HG02642 (cell line): ENCODE measurements around the gene TTC1.
"Not testable (repeated sequence)": the region's sequence is repeated elsewhere in the genome, so short reads cannot be mapped to it uniquely, and the experiment has no call there.

Source experiments
- ATAC-seq: cut with Tn5 transposase; IDR thresholded peaks from one replicate; pipeline ENCODE4 v1.9.1; 2021; ENCODE audit warnings: mild to moderate bottlenecking; ENCODE audit not compliant: unreplicated experiment, poor library complexity

The TTC1 gene

GRCh38 chr5:160036884-160037283, 27.9 kb downstream of the TTC1 start:
- ATAC-seq: no peak

- ATAC-seq: no peak
Observed at GRCh38 chr5:160039810-160040470, 31.0 kb downstream of the TTC1 start.

GRCh38 chr5:160040471-160040835, 31.5 kb downstream of the TTC1 start:
- ATAC-seq: no peak

DNA sequence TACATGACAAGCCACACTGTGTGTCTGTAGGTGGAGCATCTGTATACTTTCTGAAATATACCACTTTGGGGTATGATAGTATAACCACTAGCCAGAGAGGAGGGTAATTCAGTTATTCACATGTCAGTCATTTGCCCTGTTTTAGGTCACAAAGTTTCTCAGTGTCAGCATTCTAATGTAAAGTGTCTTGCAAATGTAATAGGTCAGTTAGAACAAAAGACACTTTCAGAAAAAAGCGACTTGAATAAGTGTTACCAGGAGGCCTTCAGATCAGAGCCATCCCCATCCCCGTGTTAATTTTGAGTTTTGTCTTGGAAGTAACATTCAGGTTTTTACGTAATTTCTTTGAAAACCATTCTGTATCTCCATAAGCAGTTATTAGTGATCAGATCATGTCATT, 33.7 kb downstream of the TTC1 start:
- ATAC-seq: no peak

DNA sequence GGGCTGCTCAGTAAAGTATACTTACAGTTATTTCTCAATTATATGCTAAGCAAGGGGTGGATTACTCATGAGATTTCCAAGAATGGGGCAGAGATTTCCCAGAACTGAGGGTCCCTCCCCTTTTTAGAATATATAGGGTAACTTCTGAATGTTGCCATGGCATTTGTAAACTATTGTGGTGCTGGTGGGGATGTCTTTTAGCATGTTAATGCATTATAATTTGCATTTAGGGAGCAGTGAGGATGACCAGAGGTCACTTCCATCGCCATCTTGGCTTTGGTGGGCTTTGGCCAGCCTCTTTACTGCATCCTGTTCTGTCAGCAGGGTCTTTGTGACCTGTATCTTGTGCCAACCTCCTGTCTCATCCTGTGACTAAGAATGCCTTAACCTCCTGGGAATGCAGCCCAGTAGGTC, 35.5 kb downstream of the TTC1 start:
- no peak for ATAC-seq

DNA sequence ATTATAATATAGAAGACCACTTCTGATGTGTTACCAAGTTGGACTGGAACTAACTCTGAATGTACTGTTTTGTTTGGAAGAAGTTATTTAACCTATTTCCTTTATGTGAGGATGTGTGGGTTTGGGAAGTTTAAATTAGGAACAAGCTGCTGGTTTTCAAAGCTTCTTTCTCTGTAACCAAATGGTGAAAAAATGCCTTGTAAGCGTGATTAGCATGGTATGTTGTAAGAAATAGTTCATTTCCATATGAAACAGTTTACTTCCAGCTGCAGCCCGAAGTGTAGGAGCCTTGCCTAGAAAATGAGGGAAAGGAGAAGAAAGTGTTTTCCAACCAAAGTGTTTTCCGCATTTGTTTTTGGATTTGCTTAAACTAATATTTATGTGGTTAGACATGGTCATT, 36.0 kb downstream of the TTC1 start:
- no peak for ATAC-seq

GRCh38 chr5:160047423-160047822, 38.5 kb downstream of the TTC1 start:
- ATAC-seq: no peak

GRCh38 chr5:160048131-160048530, 39.2 kb downstream of the TTC1 start:
- ATAC-seq: no peak

DNA sequence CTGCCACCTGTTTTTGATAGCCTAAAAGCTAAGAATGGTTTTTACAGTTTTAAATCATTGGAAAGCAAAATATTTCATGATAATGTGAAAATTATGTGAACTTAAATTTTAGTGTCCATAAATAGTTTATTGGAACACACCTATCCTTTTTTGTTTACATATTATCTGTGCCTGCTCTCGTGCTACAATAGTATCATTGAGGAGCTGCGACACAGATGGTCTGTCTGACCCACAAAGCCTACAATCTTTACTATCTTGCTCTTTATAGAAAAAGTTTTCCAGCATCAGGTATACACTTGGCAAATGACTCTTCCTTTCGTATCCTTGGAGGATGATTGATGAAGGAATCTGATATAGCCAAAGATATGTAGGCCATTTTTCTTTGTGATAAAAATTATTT, 40.2 kb downstream of the TTC1 start:
- ATAC-seq: no peak

DNA sequence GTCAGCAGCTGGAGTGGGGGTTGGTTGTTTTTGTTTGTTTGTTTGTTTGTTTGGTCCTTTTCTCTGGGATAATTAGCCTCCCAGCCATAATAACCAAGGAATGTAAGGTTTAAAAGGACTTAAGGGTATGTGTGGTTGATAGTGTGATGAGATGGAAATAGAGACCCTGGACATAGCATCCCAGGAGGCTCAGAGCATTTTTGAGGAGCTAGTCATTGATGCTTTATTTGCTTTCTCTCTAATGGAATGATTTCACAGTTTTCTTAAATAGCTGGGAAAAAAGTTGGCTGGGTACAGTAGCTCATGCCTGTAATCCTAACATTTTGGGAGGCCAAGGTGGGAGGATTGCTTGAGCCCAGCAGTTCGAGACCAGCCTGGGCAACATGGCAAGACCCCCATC, 45.1 kb downstream of the TTC1 start:
- no peak for ATAC-seq

GRCh38 chr5:160054831-160055230, 45.9 kb downstream of the TTC1 start:
- ATAC-seq: no peak

DNA sequence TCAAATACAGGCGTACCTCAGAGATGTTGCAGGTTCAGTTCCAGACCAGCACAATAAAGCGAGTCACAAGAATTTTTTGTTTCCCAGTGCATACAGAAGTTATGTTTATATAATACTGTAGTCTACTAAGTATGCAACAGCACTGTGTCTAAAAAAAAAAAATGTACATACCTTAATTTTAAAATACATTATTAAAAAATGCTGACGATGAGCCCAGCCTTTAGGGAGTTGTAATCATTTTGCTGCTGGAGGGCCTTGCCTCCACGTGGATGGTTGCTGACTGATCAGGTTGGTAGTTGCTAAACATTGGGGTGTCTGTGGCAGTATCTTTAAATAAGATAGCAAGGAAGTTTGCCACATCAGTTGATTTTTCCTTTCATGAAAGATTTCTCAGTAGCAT, 48.3 kb downstream of the TTC1 start:
- no peak for ATAC-seq

GRCh38 chr5:160060001-160060400, 51.1 kb downstream of the TTC1 start:
- ATAC-seq: no peak

- ATAC-seq: no peak
Observed at GRCh38 chr5:160061770-160062169, 52.8 kb downstream of the TTC1 start.

- ATAC-seq: no peak
Observed at GRCh38 chr5:160064417-160064810, 55.5 kb downstream of the TTC1 start.

- no peak for ATAC-seq
Observed at GRCh38 chr5:160064995-160065614, 56.2 kb downstream of the TTC1 start.

DNA sequence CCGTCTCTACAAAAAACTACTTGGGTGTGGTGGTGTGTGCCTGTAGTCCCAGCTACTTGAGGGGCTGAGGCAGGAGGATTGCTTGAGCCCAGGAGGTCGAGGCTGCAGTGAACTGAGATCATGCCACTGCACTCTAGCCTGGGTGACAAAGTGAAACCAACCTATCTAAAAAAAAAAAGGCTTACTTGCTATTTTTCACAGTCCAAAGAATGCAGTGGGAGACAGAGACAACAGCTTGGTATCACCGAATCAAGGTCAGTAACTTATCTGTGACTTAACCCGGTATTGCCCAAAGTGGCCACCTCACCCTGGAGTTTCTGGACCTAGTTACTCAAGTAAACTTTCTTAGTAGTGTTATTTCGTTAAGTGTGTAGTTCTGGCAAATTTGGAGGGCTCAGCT, 60.2 kb downstream of the TTC1 start:
- not testable (repeated sequence) for ATAC-seq

DNA sequence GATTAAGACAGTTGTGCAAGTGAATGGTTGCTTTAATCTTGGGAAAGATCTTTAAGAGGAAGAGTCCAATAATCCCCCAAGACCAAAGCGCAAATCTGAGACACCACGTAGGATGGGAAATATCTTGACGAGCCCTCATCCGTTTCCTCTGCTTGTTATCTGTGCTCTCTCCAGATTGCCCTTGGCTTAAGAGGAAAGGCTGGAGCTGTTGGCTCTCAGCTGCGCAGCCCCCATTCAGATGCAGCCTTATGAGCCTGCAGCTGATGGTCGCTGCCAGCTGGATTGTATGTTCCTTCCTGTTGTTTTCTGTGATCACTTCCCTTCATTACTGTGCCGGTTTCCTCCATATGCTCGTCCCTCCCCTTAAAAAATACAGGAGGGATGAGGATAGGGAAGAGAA, 62.6 kb downstream of the TTC1 start:
- ATAC-seq: no peak

- no peak for ATAC-seq
Observed at GRCh38 chr5:160071916-160072315, 63.0 kb downstream of the TTC1 start.

GRCh38 chr5:160075073-160075472, 66.1 kb downstream of the TTC1 start:
- ATAC-seq: no peak

DNA sequence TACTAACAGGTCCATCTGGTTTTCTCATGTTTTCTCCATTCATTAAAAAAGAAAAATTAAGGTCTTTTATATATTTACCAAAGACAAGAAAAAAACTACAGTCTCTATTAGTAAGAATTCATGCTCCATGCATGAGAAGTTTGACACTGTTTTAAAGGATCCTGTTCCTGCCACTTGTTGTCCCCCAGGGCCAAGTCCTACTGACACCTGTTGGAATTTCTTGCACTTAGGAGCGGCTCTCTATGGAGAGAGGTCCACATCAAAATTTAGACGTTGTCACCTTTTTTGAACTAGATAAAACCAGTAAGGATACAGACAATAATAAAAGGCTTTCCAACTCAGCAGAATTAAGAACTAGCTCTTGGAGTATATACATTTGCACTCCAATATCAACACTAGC, 68.1 kb downstream of the TTC1 start:
- ATAC-seq: no peak

DNA sequence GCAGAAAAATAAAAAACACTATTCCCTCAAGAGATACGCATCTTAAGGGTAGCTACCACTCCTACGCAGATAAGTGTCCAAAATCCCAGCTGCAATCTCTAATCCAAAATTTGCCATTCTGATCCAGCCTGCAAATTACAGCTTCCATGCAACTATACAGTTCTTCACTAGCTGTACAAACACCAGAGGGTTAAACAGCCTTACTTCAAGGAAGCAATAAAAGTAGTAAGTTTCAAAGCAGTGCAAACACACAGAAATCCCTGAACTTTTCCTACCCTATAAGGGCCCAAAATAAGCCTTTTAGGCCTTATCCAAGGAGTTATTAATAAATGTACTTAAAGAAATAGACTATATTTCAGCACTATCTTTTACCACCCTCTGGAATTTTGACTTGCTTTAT, 70.8 kb downstream of the TTC1 start:
- ATAC-seq: no peak
